PC-3 (cell line): ENCODE measurements around the gene TRIM71. TPM values are rescaled to one million over a fixed set of nuclear protein-coding genes. Genes with fewer than 3 reads are reported as not detected.
"Not testable (repeated sequence)": the region's sequence is repeated elsewhere in the genome, so short reads cannot be mapped to it uniquely, and the experiment has no call there.

Experiments
- ATAC-seq: fragments of 200-7000 bp; cut with Tn5 transposase; 2 replicates; pipeline ENCODE4 v1.9.1; 2020; ENCODE audit warnings: mild to moderate bottlenecking, moderate library complexity
- BruUV-seq: library from RNA; stranded (reverse); fragments of 400-500 nt; replicated peaks from 2 replicates; lab custom pipeline; 2021; lab: Mats Ljungman, UMichigan
- CTCF ChIA-PET: fragments of 300-600 bp; sonication (Branson Sonifier 250); formaldehyde crosslinking; loops from one replicate; lab custom pipeline; 2022; ENCODE audit warnings: antibody characterized with exemption; lab: Charles Lee
- POLR2A ChIA-PET: fragments of 300-600 bp; sonication (Branson Sonifier 250); formaldehyde crosslinking; loops from one replicate; lab custom pipeline; 2022; ENCODE audit warnings: antibody characterized with exemption; ENCODE audit not compliant: unreplicated experiment; lab: Charles Lee
- DNase-seq: peaks from one replicate; pipeline ENCODE4 v3.0.0-alpha.2; 2015
- H2AFZ ChIP-seq: fragments of 300-600 bp; sonication (generic); 2 replicates; pipeline ENCODE4 v1.6.0; 2016; ENCODE audit warnings: antibody characterized with exemption, low read length
- H3F3A ChIP-seq: fragments of 300-600 bp; sonication (generic); one replicate; pipeline ENCODE4 v1.6.0; 2017; ENCODE audit warnings: antibody characterized with exemption, low read length, control low read depth, mild to moderate bottlenecking; ENCODE audit not compliant: unreplicated experiment
- H3K27ac ChIP-seq: fragments of 300-600 bp; sonication (generic); 2 replicates; pipeline ENCODE4 v1.5.1; 2016; ENCODE audit warnings: mild to moderate bottlenecking, low read length
- H3K27me3 ChIP-seq: fragments of 300-600 bp; sonication (generic); 2 replicates; pipeline ENCODE4 v1.6.1; 2016; ENCODE audit warnings: low read length, mixed read lengths
- H3K36me3 ChIP-seq: fragments of 300-600 bp; sonication (generic); 2 replicates; pipeline ENCODE4 v1.6.1; 2016; ENCODE audit warnings: low read depth, mixed run types, low read length, mixed read lengths
- H3K4me1 ChIP-seq: fragments of 300-600 bp; sonication (generic); 2 replicates; pipeline ENCODE4 v1.5.1; 2016; ENCODE audit warnings: low read length; ENCODE audit not compliant: insufficient read depth
- H3K4me2 ChIP-seq: fragments of 300-600 bp; sonication (generic); 2 replicates; pipeline ENCODE4 v1.6.0; 2016; ENCODE audit warnings: low read length
- H3K4me3 ChIP-seq: fragments of 300-600 bp; sonication (generic); 2 replicates; pipeline ENCODE4 v1.5.1; 2016; ENCODE audit warnings: mild to moderate bottlenecking, low read length, mixed read lengths
- H3K79me2 ChIP-seq: fragments of 300-600 bp; sonication (generic); 2 replicates; pipeline ENCODE4 v1.6.1; 2017; ENCODE audit warnings: low read length, mixed read lengths
- H3K9ac ChIP-seq: fragments of 300-600 bp; sonication (generic); 2 replicates; pipeline ENCODE4 v1.6.0; 2016; ENCODE audit warnings: mild to moderate bottlenecking, low read length
- H3K9me2 ChIP-seq: fragments of 300-600 bp; sonication (generic); replicated peaks from 2 replicates; pipeline ENCODE4 v1.6.1; 2016; ENCODE audit warnings: mixed run types, low read length, mixed read lengths
- H3K9me3 ChIP-seq: fragments of 300-600 bp; sonication (generic); 2 replicates; pipeline ENCODE4 v1.6.1; 2016; ENCODE audit warnings: low read length, mixed read lengths
- H4K20me1 ChIP-seq: fragments of 300-600 bp; sonication (generic); 2 replicates; pipeline ENCODE4 v1.6.1; 2016; ENCODE audit warnings: low read length, mixed read lengths
- EZH2 ChIP-seq: fragments of 300-600 bp; sonication (generic); IDR thresholded peaks from one replicate; pipeline ENCODE4 v1.6.1; 2017; ENCODE audit warnings: antibody characterized with exemption, mild to moderate bottlenecking, low read length; ENCODE audit not compliant: unreplicated experiment
- EZH2phosphoT487 ChIP-seq: fragments of 300-600 bp; sonication (generic); IDR thresholded peaks from 2 replicates; pipeline ENCODE4 v1.6.1; 2018; ENCODE audit warnings: mild to moderate bottlenecking, antibody characterized with exemption, low read length, borderline replicate concordance
- intact Hi-C: fragments of 100-400 bp; cut with micrococcal nuclease; formaldehyde crosslinking; loops from 2 replicates; pipeline ENCODE4 v1.9.0; 2023
- total RNA-seq: library from RNA; depleted of rRNA; stranded (reverse); fragments of >200 nt; gene quantifications from 2 replicates; pipeline ENCODE4 v1.2.3, GENCODE V29; 2014
- TF ChIP-seq, protein P1 (sequence below): fragments of 300-600 bp; sonication (generic); conservative IDR thresholded peaks from 2 replicates; pipeline ENCODE4 v1.5.1; 2017; ENCODE audit warnings: antibody characterized with exemption, low read depth, mild to moderate bottlenecking, low read length

Gene TRIM71
- total RNA-seq, 1 experiment from 2014 or later: 0.11 TPM

DNA sequence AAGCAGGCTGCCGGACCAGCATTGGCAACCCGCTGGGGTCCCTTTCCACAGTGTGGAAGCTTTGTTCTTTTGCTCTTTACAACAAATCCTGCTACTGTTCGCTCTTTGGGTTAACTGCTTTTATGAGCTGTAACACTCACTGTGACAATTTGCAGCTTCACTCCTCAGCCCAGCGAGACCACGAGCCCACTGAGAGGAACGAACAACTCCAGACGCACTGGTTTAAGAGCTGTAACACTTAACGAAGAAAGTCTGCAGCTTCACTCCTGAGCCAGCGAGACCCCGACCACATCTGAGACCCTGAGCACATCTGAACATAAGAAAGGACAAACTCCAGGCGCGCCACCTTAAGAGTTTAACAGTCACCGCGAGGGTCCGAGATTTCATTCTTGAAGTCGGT lies 122.9 kb downstream of the TRIM71 start:
- Histone ChIP-seq H3K4me2 (no peak overlapping the region), H4K20me1 (no peaks in the 10 kb centered on the region), H3K27me3 (no peaks in the 10 kb centered on the region), H3K9me2 (no peaks in the 10 kb centered on the region), H3K79me2 (no peaks in the 10 kb centered on the region), H3K4me1 (peaks cover 10% of the 10 kb centered on the region; the same call in 1 of the 2 replicates), H3K27ac (no peak overlapping the region), H3F3A (no peaks in the 10 kb centered on the region), H3K36me3 (no peaks in the 10 kb centered on the region), H2AFZ (no peak overlapping the region), H3K9ac (no peak overlapping the region), H3K9me3 (no peaks in the 10 kb centered on the region), H3K4me3 (no peak overlapping the region)
- no peak for TF ChIP-seq EZH2phosphoT487
- no peak for TF ChIP-seq EZH2
- TF ChIP-seq, protein P1, sequence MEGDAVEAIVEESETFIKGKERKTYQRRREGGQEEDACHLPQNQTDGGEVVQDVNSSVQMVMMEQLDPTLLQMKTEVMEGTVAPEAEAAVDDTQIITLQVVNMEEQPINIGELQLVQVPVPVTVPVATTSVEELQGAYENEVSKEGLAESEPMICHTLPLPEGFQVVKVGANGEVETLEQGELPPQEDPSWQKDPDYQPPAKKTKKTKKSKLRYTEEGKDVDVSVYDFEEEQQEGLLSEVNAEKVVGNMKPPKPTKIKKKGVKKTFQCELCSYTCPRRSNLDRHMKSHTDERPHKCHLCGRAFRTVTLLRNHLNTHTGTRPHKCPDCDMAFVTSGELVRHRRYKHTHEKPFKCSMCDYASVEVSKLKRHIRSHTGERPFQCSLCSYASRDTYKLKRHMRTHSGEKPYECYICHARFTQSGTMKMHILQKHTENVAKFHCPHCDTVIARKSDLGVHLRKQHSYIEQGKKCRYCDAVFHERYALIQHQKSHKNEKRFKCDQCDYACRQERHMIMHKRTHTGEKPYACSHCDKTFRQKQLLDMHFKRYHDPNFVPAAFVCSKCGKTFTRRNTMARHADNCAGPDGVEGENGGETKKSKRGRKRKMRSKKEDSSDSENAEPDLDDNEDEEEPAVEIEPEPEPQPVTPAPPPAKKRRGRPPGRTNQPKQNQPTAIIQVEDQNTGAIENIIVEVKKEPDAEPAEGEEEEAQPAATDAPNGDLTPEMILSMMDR: no peak
- BruUV-seq: no TSS peak
- ATAC-seq (no peak), DNase-seq (no peak)
- intact Hi-C loops: no loop called here
- ChIA-PET CTCF (no interaction called here), POLR2A (interaction anchor here (0.6 kb wide), 1 partner anchor 691 kb away, joined by 3 read pairs; no protein-coding TSS in a partner anchor)

DNA sequence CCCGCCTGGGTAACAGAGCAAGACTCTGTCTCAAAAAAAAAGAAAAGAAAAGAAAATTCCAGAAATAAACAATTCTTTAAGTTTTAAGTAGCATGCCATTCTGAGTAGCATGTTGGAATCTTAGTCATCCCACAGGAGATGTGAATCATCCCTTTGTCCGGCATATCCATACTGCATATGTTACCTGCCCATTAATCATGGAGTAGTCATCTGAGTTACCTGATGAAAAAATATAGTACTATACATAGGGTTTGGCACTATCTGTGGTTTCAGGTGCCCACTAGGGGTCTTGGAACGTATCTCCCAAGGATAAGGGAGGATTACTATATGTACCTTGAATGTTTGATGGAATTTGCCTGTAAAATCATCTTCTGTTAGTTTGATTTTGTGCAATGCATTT lies 127.3 kb downstream of the TRIM71 start:
- intact Hi-C loops: loop anchor here (5.0 kb wide), 2 partner anchors 427 to 842 kb away; no protein-coding TSS in a partner anchor
- no peak overlapping the region for H3K4me2 ChIP-seq
- no peaks in the 10 kb centered on the region for H3K79me2 ChIP-seq
- H2AFZ ChIP-seq: 0 out of 2 replicates have a peak overlapping the region, but pooled peaks have one; percentile 30
- TF ChIP-seq, protein P1: peak; percentile 64
- TF ChIP-seq EZH2phosphoT487 (no peak), EZH2 (no peak)
- H4K20me1 ChIP-seq: no peaks in the 10 kb centered on the region
- no peaks in the 10 kb centered on the region for H3K27me3 ChIP-seq
- H3K36me3 ChIP-seq: no peaks in the 10 kb centered on the region
- 0 out of 2 replicates have a peak overlapping the region, but pooled peaks have one; percentile 7 for H3K27ac ChIP-seq
- no peak overlapping the region for H3K4me3 ChIP-seq
- CTCF ChIA-PET: no interaction called here
- 0 out of 2 replicates have a peak, but pooled peaks cover 6% of the 10 kb centered on the region for H3K4me1 ChIP-seq
- ATAC-seq (peak; percentile 89), DNase-seq (peak; percentile 93)
- POLR2A ChIA-PET: interaction anchor here (0.6 kb wide), 1 partner anchor 166 kb away, joined by 6 read pairs; no protein-coding TSS in a partner anchor
- H3F3A ChIP-seq: no peaks in the 10 kb centered on the region
- H3K9ac ChIP-seq: no peak overlapping the region
- no TSS peak for BruUV-seq
- no peaks in the 10 kb centered on the region for H3K9me3 ChIP-seq
- H3K9me2 ChIP-seq: no peaks in the 10 kb centered on the region

DNA sequence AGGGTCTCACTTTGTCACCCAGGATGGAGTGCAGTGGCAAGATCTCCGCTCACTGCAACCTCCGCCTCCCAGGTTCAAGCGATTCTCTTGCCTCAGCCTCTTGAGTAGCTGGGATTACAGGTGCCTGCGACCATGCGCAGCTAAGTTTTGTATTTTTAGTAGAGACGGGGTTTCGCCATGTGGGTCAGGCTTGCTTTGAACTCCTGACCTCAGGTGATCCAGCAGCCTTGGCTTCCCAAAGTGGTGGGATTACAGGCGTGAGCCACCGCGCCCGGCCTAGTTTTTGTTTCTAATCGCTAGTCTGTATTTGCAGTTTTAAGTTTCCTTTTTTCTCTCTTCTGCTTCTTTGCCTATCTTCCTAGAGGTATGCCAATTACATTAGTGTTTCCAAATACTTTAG lies 127.8 kb downstream of the TRIM71 start:
- H4K20me1 ChIP-seq, H2AFZ ChIP-seq, H3F3A ChIP-seq, H3K4me3 ChIP-seq, H3K79me2 ChIP-seq, H3K4me2 ChIP-seq, BruUV-seq, H3K9me3 ChIP-seq, DNase-seq, H3K9ac ChIP-seq, H3K9me2 ChIP-seq, CTCF ChIA-PET, H3K36me3 ChIP-seq, H3K27ac ChIP-seq, H3K4me1 ChIP-seq, H3K27me3 ChIP-seq, ATAC-seq: not testable (repeated sequence)
- intact Hi-C loops: loop anchor here (5.0 kb wide), 2 partner anchors 427 to 842 kb away; no protein-coding TSS in a partner anchor
- POLR2A ChIA-PET: interaction anchor here (0.6 kb wide), 1 partner anchor 165 kb away, joined by 6 read pairs; no protein-coding TSS in a partner anchor
